RPMI7951 (cell line): ENCODE measurements around the gene PSRC1. TPM values are rescaled to one million over a fixed set of nuclear protein-coding genes. Genes with fewer than 3 reads are reported as not detected.

Experiments
- DNase-seq: peaks from one replicate; pipeline ENCODE4 v3.0.0-alpha.2; 2012; ENCODE audit warnings: low read depth
- total RNA-seq: library from RNA; depleted of rRNA; stranded (reverse); fragments of >200 nt; shearing (Covaris generic); gene quantifications from 2 replicates; pipeline ENCODE4 v1.2.3, GENCODE V29; 2014

PSRC1 gene
- total RNA-seq, 1 experiment from 2014 or later = 74.6 TPM

DNA sequence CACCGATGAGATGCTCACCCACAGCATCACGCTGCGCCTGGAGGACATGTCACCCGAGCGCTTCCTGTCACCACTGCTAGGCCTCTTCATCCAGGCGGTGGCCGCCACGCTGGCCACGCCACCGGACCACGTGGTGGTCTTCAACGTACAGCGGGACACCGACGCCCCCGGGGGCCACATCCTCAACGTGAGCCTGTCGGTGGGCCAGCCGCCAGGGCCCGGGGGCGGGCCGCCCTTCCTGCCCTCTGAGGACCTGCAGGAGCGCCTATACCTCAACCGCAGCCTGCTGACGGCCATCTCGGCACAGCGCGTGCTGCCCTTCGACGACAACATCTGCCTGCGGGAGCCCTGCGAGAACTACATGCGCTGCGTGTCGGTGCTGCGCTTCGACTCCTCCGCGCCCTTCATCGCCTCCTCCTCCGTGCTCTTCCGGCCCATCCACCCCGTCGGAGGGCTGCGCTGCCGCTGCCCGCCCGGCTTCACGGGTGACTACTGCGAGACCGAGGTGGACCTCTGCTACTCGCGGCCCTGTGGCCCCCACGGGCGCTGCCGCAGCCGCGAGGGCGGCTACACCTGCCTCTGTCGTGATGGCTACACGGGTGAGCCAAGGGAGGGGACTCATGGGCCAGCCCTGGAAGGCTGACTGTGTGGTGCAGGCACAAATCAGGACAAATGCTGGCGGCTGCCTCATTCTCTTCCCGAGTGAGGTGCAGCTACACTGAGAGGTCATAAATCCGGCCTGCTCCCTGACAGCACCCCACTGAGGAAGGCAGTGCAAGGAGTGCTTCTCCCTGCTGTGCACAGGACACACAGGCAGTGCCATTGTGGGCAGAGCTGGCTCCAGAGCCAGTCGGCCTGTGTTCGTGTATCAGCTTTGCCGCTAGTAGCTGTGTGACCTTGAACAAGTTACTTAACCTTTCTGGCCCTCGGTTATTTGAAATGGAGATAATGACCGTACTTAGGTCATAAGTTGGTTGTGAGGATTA lies 24.2 kb downstream of the PSRC1 start:
- no peak for DNase-seq

DNA sequence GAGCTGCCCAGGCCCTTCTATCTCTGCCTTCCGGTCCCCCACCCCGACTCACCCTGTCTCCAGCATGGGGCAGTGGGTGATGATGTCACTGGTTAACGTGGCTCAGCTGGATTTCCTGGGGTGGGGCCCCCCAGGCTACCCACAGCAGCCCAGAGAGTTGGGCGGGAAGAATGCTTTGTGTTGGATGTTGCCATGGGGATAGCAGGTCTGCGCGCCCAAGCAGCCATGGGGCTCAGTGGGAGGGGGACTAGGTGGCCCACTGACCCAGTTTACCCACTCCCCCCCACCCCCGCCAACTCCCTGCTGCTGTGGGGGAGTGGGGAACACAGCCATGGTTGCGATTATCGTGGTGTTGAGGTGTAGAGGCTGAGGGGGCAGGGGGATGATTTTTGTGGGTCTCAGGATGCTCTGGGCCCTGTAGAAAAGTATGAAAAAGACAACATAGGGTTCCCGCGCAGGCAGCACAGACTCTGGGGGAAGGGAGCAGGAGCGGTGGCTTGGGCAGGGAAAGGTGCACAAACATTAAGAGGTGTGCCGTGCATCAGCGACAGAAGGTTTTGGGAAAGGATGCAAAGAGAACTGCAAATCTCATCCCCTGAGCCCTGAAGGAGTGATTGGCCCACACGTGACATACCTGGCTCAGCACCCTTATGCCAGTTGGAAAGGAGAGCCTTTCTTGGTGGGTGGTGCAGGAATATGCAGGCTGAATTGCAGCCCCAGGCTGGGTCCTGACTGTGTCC lies 25.1 kb downstream of the PSRC1 start:
- no peak for DNase-seq

DNA sequence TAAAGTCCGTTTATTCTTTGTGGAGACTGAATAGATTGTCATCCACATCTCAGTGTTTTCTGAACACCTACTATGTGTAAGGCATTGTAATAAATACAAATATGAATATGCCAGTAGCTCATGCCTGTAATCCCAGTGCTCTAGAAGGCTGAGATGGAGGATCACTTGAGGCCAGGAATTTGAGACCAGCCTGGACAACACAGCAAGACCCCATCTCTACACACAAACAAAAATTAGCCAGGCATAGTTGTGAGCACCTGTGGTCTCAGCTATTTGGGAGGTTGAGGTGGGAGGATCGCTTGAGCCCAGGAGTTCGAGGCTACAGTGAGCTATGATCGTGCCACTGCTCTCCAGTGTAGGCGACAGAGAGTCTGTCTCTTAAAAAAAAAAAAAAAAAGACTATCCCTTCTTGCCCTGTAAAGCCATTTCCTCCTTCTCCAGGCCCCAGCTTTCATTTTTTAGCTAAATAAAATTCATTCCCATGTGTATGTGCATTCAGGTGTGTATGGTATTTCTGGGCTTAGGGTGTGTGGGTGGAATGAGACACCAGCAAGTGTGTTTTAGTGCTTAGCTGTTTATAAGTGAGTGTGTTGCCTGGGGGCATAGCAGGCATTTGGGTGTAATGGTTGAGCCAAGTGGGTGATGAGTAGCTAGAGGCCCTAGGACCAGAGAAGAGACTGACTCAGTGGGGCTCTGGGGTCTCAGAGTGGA lies 25.8 kb downstream of the PSRC1 start:
- peak; percentile 88 for DNase-seq

DNA sequence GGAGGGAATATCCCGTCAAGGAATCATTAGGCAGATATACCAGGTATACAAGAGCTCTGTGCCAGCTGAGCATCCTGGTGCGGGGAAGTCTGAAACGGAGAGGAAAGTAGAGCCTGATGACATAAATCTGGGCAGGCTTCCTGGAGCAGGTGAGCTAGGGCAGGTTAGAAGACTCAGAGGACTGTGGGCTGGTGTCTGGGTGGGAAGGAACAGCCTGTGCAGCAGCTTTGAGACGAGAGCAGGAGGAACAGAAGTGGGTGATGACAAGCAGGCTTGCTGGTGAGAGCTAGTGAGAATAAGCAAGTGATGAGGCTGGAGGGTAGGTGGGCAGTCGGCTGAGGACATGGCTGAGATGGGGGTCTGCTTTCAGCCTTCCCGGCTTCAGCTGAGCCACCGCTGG lies 26.9 kb downstream of the PSRC1 start:
- DNase-seq = no peak

DNA sequence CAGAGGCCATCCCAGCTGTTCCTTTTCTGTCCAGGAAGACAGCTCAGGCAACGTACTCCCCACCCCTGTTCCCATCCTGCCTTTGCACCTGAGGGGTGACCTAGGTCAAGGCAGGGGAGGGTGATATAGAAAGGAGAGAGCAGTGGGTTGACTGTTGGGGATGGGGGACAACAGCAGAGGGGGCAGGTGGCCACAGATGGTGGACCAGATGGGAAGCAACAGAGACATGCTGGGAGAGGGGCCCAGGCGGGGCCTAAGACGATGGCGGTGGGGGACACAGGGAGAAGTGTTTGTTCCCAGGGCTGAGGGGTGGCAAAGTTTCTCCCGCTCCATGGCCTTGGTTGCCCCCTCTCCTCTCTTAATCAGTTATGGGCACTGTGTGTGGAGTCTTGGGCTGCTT lies 27.3 kb downstream of the PSRC1 start:
- DNase-seq = no peak

DNA sequence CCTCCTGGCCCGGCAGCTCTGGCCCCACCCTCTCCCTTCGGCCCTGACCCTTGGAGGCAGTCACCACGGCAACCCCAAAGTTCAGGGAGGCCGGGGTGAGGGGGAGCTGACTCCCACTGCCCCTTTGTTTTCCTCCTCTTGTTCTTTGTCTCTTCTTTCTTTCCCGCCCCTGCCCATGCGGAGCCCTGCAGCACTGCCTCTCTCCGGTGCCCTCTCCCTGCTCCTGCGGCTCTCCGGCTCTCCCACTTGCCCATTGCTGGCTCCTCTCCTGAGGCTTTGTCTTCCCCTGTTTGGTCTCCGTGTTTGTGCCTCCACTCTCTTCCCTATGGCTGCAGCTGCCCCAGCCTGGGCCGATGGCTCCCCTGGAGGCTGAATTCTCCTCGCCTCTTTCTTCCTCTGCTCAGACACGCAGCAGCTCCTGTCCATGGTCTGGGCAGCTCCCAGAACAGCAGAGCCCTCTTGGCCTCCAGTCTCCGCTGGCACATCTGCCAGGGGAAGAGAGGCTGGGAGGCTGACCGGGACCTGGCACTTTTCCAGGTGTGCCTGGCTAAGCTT lies 27.8 kb downstream of the PSRC1 start:
- no peak for DNase-seq

DNA sequence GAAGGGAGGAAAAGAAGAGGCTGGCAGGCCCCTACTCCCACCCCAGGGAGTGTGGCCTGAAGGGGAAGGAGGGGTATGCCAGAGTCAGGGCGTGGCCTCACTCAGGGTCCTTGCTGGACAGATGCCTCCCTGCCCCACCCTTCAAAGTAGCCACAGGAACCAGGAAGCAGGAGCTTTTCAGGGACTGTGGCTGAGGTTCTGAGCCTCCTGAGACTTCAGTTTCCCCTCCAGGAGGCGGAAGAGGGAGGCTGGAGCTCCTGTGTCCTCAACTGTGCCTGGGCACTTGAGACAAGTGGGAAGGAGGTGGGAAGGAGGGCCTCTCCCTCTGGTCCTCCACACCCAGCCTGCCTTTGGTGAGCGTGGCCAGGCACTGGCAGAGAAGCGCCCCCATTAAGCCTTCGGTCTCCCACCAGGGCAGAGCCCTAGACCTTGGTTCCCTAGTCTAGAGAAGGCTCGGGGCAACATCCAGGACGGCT lies 28.3 kb downstream of the PSRC1 start:
- peak; percentile 19 for DNase-seq

DNA sequence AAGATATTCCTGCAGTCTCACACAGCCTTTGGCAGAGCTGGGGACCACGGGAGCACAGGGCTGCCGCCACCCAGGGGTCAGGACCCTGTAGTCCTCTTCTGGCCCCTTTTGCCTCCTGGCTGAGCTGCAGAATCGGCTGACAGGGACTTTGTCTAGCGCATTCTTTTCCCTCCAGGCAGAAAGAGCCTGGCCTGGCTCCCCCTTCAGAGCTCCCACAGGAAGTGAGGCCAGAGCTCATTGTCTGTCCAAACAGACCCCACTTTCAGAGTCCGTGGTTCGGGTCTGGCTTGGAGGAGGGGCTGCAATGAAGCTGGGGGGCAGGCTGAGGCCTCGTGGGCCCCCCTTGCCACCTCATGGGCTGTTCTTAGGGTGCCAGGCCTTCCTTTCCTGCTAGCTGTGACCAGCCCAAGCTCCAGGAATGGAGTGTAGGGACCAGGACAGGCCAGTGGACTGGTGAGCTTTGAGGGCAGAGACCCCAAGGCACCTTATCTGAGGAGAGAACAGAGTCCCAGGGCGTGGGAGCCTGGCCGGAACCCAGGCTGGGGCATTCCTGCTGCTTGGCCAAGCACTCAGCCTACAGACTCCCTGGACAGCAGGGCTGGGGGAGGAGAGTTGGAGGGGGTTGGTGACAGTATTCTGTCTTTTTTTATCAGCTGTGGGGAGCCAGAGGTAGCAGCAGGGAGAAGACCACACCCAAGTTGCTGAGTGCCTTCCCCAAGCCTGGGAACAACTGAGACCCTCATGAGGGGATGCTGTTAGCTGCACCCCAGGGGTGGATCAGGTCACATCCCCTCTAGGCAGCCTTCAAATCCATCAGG lies 28.9 kb downstream of the PSRC1 start:
- DNase-seq = peak; percentile 45

DNA sequence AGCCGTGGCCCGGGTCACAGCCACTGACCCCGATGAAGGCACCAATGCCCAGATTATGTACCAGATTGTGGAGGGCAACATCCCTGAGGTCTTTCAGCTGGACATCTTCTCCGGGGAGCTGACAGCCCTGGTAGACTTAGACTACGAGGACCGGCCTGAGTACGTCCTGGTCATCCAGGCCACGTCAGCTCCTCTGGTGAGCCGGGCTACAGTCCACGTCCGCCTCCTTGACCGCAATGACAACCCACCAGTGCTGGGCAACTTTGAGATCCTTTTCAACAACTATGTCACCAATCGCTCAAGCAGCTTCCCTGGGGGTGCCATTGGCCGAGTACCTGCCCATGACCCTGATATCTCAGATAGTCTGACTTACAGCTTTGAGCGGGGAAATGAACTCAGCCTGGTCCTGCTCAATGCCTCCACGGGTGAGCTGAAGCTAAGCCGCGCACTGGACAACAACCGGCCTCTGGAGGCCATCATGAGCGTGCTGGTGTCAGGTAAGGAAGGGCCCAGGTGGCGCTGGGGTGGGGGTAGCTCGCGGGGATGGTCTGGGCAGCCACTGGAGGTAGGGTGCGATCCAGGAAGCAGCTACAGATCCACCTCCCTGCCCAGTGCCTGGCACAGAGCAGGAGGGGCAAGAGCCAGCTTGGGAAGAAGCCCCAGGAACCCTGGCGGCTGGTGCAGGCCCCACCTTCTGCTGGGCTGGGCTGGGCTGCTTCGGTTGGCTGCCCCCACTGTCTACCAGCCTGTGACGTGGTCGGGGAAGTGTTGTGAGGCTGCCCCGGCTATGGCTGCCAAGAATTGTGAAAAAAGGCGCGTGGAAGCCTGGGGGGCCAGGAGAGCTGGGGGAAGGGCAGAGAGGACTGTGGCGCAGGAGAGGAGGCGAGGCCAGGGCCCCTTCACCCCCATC lies 29.8 kb downstream of the PSRC1 start:
- peak; percentile 46 for DNase-seq

DNA sequence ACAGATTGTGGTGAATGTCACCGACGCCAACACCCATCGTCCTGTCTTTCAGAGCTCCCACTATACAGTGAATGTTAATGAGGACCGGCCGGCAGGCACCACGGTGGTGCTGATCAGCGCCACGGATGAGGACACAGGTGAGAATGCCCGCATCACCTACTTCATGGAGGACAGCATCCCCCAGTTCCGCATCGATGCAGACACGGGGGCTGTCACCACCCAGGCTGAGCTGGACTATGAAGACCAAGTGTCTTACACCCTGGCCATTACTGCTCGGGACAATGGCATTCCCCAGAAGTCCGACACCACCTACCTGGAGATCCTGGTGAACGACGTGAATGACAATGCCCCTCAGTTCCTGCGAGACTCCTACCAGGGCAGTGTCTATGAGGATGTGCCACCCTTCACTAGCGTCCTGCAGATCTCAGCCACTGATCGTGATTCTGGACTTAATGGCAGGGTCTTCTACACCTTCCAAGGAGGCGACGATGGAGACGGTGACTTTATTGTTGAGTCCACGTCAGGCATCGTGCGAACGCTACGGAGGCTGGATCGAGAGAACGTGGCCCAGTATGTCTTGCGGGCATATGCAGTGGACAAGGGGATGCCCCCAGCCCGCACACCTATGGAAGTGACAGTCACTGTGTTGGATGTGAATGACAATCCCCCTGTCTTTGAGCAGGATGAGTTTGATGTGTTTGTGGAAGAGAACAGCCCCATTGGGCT lies 30.6 kb downstream of the PSRC1 start:
- DNase-seq = no peak

DNA sequence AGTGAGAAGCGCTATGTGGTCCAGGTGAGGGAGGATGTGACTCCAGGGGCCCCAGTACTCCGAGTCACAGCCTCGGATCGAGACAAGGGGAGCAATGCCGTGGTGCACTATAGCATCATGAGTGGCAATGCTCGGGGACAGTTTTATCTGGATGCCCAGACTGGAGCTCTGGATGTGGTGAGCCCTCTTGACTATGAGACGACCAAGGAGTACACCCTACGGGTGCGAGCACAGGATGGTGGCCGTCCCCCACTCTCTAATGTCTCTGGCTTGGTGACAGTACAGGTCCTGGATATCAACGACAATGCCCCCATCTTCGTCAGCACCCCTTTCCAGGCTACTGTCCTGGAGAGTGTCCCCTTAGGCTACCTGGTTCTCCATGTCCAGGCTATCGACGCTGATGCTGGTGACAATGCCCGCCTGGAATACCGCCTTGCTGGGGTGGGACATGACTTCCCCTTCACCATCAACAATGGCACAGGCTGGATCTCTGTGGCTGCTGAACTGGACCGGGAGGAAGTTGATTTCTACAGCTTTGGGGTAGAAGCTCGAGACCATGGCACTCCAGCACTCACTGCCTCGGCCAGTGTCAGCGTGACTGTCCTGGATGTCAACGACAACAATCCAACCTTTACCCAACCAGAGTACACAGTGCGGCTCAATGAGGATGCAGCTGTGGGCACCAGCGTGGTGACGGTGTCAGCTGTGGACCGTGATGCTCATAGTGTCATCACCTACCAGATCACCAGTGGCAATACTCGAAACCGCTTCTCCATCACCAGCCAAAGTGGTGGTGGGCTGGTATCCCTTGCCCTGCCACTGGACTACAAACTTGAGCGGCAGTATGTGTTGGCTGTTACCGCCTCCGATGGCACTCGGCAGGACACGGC lies 31.4 kb downstream of the PSRC1 start:
- DNase-seq = no peak

DNA sequence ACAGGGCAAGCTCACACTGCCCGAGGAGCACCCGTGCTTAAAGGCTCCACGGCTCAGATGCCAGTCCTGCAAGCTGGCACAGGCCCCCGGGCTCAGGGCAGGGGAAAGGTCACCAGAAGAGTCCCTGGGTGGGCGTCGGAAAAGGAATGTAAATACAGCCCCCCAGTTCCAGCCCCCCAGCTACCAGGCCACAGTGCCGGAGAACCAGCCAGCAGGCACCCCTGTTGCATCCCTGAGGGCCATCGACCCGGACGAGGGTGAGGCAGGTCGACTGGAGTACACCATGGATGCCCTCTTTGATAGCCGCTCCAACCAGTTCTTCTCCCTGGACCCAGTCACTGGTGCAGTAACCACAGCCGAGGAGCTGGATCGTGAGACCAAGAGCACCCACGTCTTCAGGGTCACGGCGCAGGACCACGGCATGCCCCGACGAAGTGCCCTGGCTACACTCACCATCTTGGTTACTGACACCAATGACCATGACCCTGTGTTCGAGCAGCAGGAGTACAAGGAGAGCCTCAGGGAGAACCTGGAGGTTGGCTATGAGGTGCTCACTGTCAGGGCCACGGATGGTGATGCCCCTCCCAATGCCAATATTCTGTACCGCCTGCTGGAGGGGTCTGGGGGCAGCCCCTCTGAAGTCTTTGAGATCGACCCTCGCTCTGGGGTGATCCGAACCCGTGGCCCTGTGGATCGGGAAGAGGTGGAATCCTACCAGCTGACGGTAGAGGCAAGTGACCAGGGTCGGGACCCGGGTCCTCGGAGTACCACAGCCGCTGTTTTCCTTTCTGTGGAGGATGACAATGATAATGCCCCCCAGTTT lies 32.3 kb downstream of the PSRC1 start:
- no peak for DNase-seq

DNA sequence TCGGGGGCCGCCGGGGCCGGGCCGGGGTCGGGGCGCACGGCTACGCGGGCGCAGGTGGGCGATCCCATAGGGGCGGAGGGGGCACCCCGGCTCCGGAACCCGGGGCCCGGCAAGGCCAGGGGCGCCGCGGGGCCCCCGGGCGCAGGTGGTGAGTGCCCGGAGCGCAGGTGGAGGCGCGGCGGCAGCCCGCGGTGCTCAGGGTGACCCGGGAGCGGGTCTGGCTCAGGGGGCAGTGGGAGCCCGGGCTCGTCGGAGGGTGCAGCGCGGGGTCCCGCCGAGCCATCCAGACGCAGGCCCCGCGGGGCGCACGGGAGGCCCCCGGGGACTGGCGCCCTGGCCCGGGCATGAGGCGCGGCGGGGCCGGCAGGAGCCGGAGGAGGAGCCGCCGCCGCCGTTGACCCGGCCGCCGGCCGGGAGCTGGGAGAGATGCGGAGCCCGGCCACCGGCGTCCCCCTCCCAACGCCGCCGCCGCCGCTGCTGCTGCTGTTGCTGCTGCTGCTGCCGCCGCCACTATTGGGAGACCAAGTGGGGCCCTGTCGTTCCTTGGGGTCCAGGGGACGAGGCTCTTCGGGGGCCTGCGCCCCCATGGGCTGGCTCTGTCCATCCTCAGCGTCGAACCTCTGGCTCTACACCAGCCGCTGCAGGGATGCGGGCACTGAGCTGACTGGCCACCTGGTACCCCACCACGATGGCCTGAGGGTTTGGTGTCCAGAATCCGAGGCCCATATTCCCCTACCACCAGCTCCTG lies 33.1 kb downstream of the PSRC1 start:
- DNase-seq = no peak

DNA sequence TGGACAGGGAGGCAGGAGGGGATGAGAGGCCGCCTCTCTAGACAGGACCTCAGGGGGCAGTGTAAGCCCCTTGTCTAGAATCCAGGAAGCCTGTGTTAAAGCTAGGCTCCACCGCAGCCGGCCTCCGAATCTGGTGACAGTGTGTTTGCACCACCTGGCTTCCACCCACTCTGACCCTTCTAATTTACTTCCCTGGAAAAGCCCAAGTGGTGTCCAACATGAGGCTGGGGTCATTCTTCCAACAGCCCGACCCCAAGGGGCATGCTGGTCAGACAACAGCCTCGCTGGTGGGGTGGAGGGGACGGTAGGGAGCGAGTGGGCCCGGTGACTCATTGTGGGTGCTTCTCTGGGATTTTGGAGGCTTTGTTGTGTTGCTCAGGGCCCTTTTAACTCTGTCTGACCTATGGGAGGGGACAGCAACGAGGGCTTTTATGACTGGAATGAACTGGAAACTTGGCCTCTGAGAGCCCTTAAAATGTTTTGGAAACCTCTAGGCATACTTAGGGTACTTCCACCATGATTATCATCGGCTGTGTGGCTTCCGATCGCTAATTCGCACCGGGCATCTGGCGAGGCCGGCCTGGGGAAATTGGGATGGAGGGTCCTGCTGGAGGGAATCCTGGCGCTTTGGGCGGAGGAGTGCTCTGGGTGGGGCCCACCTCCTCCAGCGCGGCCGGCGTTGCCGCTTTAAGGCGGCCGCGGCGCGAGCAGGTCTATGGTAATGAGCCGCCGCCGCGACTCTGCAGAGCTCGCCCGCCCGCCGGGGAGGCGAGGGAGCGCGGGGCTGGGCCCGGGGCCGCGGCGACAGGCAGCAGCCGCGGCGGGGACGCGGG lies 33.9 kb downstream of the PSRC1 start, which contains the start of gene CELSR2:
TSS of gene CELSR2 (plus strand) at position 743 of the 833 bp plus-strand sequence. CDS start 541 bp downstream, outside the sequence.
- DNase-seq = peak; percentile 66

DNA sequence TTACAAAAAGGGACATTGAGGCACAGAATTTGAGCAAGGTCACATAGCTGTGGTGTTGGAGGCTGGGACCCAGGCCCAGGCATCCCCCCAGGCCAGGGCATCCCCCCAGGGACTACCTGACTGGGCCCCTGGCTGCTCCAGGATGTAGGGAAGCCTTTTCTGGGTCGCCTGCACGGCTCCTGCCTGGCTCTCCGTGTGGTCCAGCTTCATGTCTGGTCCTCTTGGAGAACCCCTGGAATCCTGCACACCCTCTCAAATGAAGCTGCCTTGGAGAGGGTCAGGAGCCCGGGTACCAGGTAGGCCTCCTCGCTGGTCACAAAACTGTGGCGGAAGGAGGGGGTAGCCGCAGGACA lies 34.5 kb downstream of the PSRC1 start:
- no peak for DNase-seq
